C1 segment of cervical spinal cord (tissue), 14 donors: ENCODE measurements around the gene FGFRL1.

ENCODE experiments used
- DNase-seq, 14 donors: peaks; one replicate each; lab custom pipeline; 2025; lab: John Stamatoyannopoulos, UW

Gene FGFRL1

GRCh38 chr4:1022051-1022738 lies 10.8 kb downstream of the FGFRL1 start:
- no peak for DNase-seq

- no peak for DNase-seq
Measured at GRCh38 chr4:1022739-1023066, 11.3 kb downstream of the FGFRL1 start.

- DNase-seq, result no peak
Measured at GRCh38 chr4:1023075-1023640, 11.7 kb downstream of the FGFRL1 start.

- DNase-seq, result no peak
Measured at GRCh38 chr4:1023895-1024740, 12.7 kb downstream of the FGFRL1 start.

- no peak for DNase-seq
Measured at GRCh38 chr4:1024882-1025545, 13.6 kb downstream of the FGFRL1 start.

GRCh38 chr4:1026115-1026514 lies 14.7 kb downstream of the FGFRL1 start:
- no peak for DNase-seq

GRCh38 chr4:1027219-1027914 lies 15.9 kb downstream of the FGFRL1 start:
- DNase-seq, result no peak

- DNase-seq, result no peak
Measured at GRCh38 chr4:1027915-1028238, 16.5 kb downstream of the FGFRL1 start.

GRCh38 chr4:1028574-1029220 lies 17.3 kb downstream of the FGFRL1 start:
- DNase-seq, result no peak

GRCh38 chr4:1029529-1029928 lies 18.1 kb downstream of the FGFRL1 start:
- DNase-seq, result no peak

- no peak for DNase-seq
Measured at GRCh38 chr4:1030031-1030430, 18.6 kb downstream of the FGFRL1 start.

GRCh38 chr4:1030559-1030958 lies 19.1 kb downstream of the FGFRL1 start:
- no peak for DNase-seq

GRCh38 chr4:1031346-1031745 lies 19.9 kb downstream of the FGFRL1 start:
- no peak for DNase-seq

GRCh38 chr4:1031956-1032795 lies 20.8 kb downstream of the FGFRL1 start:
- DNase-seq, result no peak

GRCh38 chr4:1032861-1033260 lies 21.4 kb downstream of the FGFRL1 start:
- DNase-seq, result no peak

GRCh38 chr4:1033840-1034551 lies 22.6 kb downstream of the FGFRL1 start:
- peak in 10 of 14 donors; percentile 12 to 79 (median 54) for DNase-seq

- peak in 13 of 14 donors; percentile 40 to 89 (median 78) for DNase-seq
Measured at GRCh38 chr4:1035510-1035909, 24.1 kb downstream of the FGFRL1 start.

GRCh38 chr4:1036095-1036494 lies 24.7 kb downstream of the FGFRL1 start:
- no peak for DNase-seq

- no peak for DNase-seq
Measured at GRCh38 chr4:1036976-1037810, 25.8 kb downstream of the FGFRL1 start.
